Fibroblast of lung (primary cell): ENCODE measurements around the gene CTTN. TPM values are rescaled to one million over a fixed set of nuclear protein-coding genes. Genes with fewer than 3 reads are reported as not detected.

Experiments used
- DNase-seq, 2 donors: peaks; one replicate each; pipeline versions ENCODE4 v3.0.0 to v3.0.0-alpha.2; 2010; ENCODE audit warnings: low read depth in 2 of 2
- H2AFZ ChIP-seq: 2 replicates; pipeline ENCODE4 v1.5.1; 2012; ENCODE audit warnings: low read length, control low read depth, inconsistent platforms
- H3K27ac ChIP-seq: 2 replicates; pipeline ENCODE4 v1.5.1; 2011; ENCODE audit warnings: low read length, control low read depth; ENCODE audit not compliant: insufficient read depth
- H3K27me3 ChIP-seq: 2 replicates; pipeline ENCODE4 v1.5.1; 2011; ENCODE audit warnings: mild to moderate bottlenecking, low read length; ENCODE audit not compliant: control insufficient read depth, insufficient read depth
- H3K36me3 ChIP-seq: 2 replicates; pipeline ENCODE4 v1.5.1; 2011; ENCODE audit warnings: low read length; ENCODE audit not compliant: control insufficient read depth, insufficient read depth
- H3K4me1 ChIP-seq: 2 replicates; pipeline ENCODE4 v1.5.1; 2011; ENCODE audit warnings: low read length; ENCODE audit not compliant: control insufficient read depth, insufficient read depth; ENCODE audit errors: extremely low read depth
- H3K4me2 ChIP-seq: 2 replicates; pipeline ENCODE4 v1.5.1; 2011; ENCODE audit warnings: low read length, control low read depth; ENCODE audit not compliant: insufficient read depth; ENCODE audit errors: extremely low read depth
- H3K4me3 ChIP-seq, 4 experiments: fragments of 200-600 bp in 1 of 4; sonication (generic) in 1 of 4; replicated peaks in 1 of 4; 2 replicates each; pipeline ENCODE4 v1.5.1; 2011 to 2016; ENCODE audit warnings: low read length in 4 of 4, low read depth in 3 of 4, mild to moderate bottlenecking in 3 of 4, control low read depth in 2 of 4, inconsistent platforms in 1 of 4, mixed read lengths in 1 of 4; ENCODE audit not compliant: insufficient read depth in 1 of 4; ENCODE audit errors: control extremely low read depth in 1 of 4
- H3K79me2 ChIP-seq: 2 replicates; pipeline ENCODE4 v1.5.1; 2012; ENCODE audit warnings: mild to moderate bottlenecking, low read length, inconsistent platforms; ENCODE audit not compliant: control insufficient read depth, insufficient read depth
- H3K9ac ChIP-seq: 2 replicates; pipeline ENCODE4 v1.5.1; 2011; ENCODE audit warnings: mild to moderate bottlenecking, low read length, control low read depth; ENCODE audit not compliant: insufficient read depth
- H3K9me3 ChIP-seq: 2 replicates; pipeline ENCODE4 v1.5.1; 2012; ENCODE audit warnings: low read depth, low read length; ENCODE audit not compliant: control insufficient read depth, insufficient read depth
- H4K20me1 ChIP-seq: 2 replicates; pipeline ENCODE4 v1.5.1; 2011; ENCODE audit warnings: low read length; ENCODE audit not compliant: control insufficient read depth, insufficient read depth; ENCODE audit errors: extremely low read depth
- CTCF ChIP-seq, 2 donors: IDR thresholded peaks in 1 of 2; conservative IDR thresholded peaks in 1 of 2; 1 replicate in 1 of 2; 2 replicates in 1 of 2; pipeline ENCODE4 v1.5.1; 2011 to 2012; ENCODE audit warnings: low read length in 2 of 2, control low read depth in 1 of 2, inconsistent platforms in 1 of 2, low read depth in 1 of 2, mild to moderate bottlenecking in 1 of 2
- EZH2 ChIP-seq: IDR thresholded peaks from 2 replicates; pipeline ENCODE4 v1.5.1; 2012; ENCODE audit warnings: low read length, control low read depth, mild to moderate bottlenecking; ENCODE audit errors: missing control alignments
- polyA plus RNA-seq, 2 donors: library from polyadenylated mRNA; depleted of rRNA in 1 of 2; stranded (reverse) in 1 of 2; unstranded in 1 of 2; fragments of >200 nt; gene quantifications; 2 replicates each; pipeline ENCODE4 v1.2.1, GENCODE V29; 2011 to 2012; ENCODE audit warnings: missing spikeins in 1 of 2
- total RNA-seq: library from RNA; depleted of rRNA; stranded (reverse); fragments of >200 nt; gene quantifications from 2 replicates; pipeline ENCODE4 v1.2.1, GENCODE V29; 2014

Gene CTTN
- total and polyA plus RNA-seq, 2 donors (not counting 1 experiment from before 2014, with no cell fraction given), result 198 to 428 TPM

- Histone ChIP-seq H4K20me1 (peaks cover 2% of the 10 kb centered on the region), H3K4me3 (no peak overlapping the region), H3K27me3 (no peaks in the 10 kb centered on the region), H3K36me3 (peaks cover 58% of the 10 kb centered on the region), H2AFZ (no peak overlapping the region), H3K27ac (no peak overlapping the region), H3K9ac (no peak overlapping the region), H3K9me3 (no peaks in the 10 kb centered on the region), H3K4me2 (no peak overlapping the region), H3K4me1 (no peaks in the 10 kb centered on the region), H3K79me2 (peaks cover 2% of the 10 kb centered on the region)
- TF ChIP-seq EZH2 (no peak), CTCF (conservative IDR thresholded peaks at IDR 0.05 in 1 of 2, IDR thresholded peaks at IDR 0.05 in 1 of 2; ENCODE audit: low read depth in 1 of 2, low read length in 2 of 2) (no peak)
- DNase-seq, result no peak
Observed at GRCh38 chr11:70428701-70429427, 30.5 kb downstream of the CTTN start.

- Histone ChIP-seq H3K4me2 (no peak overlapping the region), H3K27ac (no peak overlapping the region), H3K4me3 (no peak overlapping the region), H4K20me1 (peaks cover 2% of the 10 kb centered on the region), H3K36me3 (peaks cover 56% of the 10 kb centered on the region), H3K27me3 (no peaks in the 10 kb centered on the region), H3K4me1 (no peaks in the 10 kb centered on the region), H3K79me2 (peaks cover 1% of the 10 kb centered on the region), H2AFZ (no peak overlapping the region), H3K9ac (no peak overlapping the region), H3K9me3 (no peaks in the 10 kb centered on the region)
- no peak for TF ChIP-seq EZH2
- no peak for TF ChIP-seq CTCF (conservative IDR thresholded peaks at IDR 0.05 in 1 of 2, IDR thresholded peaks at IDR 0.05 in 1 of 2; ENCODE audit: low read depth in 1 of 2, low read length in 2 of 2)
- no peak for DNase-seq
Observed at GRCh38 chr11:70429428-70429705, 31.0 kb downstream of the CTTN start.

- Histone ChIP-seq H3K4me1 (no peaks in the 10 kb centered on the region), H4K20me1 (peaks cover under 1% of the 10 kb centered on the region), H3K36me3 (peaks cover 57% of the 10 kb centered on the region), H3K4me2 (no peak overlapping the region), H3K9ac (no peak overlapping the region), H3K4me3 (no peak overlapping the region), H3K79me2 (no peaks in the 10 kb centered on the region), H2AFZ (no peak overlapping the region), H3K27me3 (no peaks in the 10 kb centered on the region), H3K9me3 (no peaks in the 10 kb centered on the region), H3K27ac (no peak overlapping the region)
- DNase-seq, result no peak
- no peak for TF ChIP-seq CTCF (conservative IDR thresholded peaks at IDR 0.05 in 1 of 2, IDR thresholded peaks at IDR 0.05 in 1 of 2; ENCODE audit: low read depth in 1 of 2, low read length in 2 of 2)
- TF ChIP-seq EZH2, result no peak
Observed at GRCh38 chr11:70429724-70430521, 31.6 kb downstream of the CTTN start.
